GM21737 (cell line): Measurements from ENCODE around the gene EIF4E1B.

ENCODE experiments used
- ATAC-seq: cut with Tn5 transposase; IDR thresholded peaks from one replicate; pipeline ENCODE4 v1.9.1; 2021; ENCODE audit warnings: mild to moderate bottlenecking, moderate library complexity; ENCODE audit not compliant: unreplicated experiment

Gene EIF4E1B

DNA sequence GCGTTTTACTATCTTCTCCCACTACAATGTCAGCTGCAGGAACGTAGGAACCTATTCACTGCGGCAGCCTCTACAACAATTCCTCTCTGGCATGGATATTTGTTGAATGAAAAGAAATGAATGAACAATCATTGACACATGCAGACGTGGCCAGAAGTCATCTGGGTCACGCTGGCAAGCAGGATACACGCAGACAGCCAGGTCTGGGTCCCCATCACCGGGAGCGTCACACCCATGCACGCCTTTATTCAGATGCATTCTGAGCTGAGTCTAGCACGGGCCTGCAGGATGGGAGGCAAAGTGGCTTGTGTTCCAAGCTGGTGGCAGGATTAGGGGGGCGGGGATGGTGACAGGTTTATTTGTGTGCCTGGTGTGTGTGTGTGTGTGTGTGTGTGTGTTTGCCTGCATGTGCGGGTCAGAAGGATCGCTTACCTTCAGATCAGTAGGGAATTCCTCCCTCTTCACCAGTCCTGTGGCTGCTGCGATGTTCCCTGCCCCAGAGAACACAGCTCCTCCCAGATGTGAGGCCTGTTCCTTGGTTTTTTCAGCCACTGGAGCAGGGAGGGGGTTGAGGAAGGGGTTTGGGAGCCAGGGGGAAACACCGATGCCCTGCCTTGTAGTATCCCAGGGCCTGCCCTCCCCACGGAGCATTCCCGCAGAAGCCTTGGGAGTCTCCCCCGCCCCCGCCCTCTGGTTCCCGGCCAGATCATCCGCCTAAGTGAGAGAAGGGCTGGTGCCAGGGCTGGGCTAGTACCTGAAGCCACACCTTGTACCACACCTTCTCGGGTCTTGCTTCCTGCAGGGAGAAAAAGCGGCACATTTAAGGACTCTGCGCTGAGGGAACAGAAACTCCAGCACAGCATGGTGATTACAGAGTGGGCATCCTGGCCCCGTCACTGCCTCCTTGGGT lies 4.3 kb upstream of the EIF4E1B start:
- no peak for ATAC-seq

DNA sequence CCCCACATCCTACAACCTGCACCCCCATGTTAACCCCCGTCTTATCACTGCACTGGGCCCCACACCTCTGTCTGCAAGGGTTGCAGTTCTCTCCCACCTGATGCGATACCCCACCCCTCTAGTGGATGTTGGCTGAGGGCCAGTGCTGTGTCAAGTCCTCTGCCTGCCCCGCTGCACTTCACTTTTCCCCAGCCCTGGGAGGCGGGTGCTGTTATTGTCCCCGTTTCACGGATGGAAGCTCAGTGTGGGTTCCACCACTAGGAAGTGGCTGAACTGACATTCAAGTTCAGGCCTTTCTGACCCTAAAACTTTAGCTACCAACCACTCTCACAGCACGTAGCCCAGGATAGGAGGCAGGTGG lies 3.6 kb upstream of the EIF4E1B start:
- no peak for ATAC-seq

DNA sequence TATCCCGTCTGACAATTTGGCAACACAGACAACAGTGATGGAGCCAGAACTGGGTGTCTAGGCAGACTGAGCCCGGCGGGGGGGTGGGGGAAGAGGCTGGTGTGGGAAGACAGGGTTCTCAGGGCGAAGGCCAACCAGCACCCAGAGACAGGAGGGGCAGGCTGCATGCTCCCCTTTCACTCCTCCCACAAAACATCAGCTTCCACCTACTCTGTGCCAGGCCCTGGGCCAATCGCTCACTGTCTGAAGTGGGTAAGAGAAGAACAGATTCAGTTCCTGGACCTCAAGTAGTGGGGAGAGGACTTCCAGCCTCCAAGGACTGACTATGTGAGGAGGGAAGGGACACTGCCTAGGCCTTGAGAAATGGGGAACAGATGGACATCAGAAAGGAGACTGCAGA lies 2.9 kb upstream of the EIF4E1B start:
- ATAC-seq, result no peak

DNA sequence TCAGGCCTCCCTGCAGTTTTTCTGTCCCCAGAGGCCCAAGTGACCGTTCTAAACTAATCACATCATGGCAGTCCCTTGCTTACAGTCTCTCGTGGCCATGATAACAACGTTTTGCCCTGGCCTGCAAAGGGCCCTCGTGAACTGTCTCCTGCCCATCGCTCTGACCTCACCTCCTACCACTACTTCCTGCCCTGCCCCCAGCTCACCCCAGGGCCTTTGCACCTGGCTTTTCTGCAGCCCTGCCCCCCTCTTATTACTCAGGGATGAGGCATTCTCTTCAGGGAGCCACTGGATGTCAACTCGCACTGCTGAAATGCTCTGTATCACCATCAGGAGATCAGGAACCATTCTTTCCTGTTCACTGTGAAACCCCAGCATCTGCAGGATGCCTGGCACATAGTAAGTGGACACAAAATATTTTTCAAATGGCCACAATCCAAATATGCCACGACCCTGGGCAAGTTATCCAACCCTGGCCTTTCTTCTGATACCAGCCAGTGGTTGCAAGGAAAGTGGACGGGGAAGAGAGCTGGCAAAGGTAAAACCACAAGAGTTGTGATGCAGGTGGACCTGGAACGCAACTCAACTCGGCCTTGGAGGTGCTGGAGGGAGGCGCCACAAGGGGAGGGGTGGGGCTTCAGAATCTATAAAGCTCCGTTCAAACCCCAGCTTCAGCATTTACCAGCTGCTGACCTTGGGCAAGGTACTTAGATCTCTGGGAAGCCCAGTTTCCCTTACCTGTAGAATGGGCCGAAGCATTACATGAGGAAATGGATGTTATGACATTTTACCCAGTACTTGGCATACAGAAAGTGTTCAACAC lies 1.9 kb upstream of the EIF4E1B start:
- no peak for ATAC-seq

DNA sequence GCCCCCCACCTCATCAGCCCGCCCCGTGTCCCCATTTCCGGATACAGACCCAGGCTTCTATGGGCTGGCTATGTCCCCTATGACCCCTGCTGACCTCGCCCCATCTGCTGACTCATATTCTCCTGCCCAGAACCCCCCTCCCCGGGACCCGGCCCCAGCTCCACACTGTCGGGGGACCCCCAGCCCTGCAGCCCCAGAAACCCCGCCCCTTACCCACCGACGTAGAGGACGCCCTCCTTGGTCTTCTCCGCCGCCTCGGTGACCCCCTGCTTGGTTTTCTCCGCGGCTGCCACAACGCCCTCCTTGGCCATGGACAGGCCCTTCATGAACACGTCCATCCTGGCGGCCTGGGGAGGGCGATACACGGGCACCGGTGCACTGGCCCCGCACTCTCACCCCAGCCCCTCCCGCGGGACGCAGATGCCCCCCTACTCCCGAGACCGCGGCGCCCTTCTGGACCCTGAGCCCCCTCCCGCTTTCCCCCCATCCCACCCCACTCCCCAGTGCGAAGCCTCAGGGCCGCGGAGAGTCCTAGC lies 1.1 kb upstream of the EIF4E1B start:
- no peak for ATAC-seq

DNA sequence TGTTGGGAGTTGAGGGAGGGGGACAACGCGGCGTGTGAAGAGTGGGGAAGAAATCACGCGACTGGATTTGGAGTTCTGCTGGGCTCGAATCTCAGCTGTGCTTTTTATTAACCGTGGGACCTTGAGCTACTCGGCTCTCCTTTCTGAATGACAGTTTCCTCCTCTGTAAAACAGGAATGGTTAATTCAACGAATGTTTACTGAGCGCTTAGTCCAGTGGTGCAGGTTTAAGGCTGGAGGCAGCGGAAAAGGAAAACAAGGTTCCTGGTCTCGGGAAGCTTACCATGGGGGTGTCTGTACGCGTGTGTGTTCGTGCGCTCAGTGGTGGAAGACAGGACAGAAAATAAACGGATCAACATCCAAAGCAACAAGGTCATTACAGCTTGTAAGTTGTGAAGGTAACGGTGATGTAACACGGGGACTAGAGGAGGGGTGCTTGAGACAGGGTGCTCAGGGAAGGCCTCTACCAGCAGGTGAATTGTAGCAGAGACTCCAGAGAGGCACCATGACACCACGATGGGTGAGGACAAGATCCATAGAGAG lies 277 bp downstream of the EIF4E1B start:
- ATAC-seq, result no peak

DNA sequence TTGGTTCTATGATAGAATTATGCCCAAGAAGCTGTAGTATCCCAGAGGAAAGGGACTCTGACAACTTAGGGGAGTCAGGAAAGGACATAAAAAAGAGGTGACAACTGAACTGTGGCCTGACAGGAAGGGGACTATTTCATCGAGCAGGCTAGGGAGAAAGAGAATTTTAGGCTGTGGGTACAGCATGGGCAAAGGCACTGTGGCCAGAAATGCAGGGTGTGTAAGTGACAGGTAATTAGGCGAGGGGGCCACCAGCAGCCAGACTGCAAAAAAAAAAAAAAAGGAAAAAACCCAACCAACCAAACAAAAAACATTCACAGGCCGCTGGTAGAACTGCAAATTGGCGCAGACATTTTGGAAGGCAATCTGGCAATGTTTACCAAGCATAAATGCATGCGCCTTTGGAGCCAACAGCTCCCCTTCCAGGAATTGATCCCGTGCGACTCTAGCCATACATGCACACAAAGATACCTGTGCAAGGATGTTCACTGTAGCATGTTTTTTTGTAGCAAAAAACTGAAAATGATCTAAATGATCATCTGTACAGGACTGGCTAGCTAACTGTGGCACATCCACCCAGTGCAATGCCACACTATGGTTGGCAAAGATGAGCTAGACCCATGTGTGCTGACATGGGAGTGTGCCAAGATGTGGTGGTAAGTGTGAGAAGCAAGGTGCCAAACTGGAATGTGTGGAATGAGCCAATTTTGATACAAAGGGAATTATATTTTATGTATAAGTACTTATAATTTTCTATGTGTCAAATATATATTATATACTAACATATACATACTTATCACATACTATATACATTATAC lies 1.1 kb downstream of the EIF4E1B start:
- ATAC-seq, result no peak

DNA sequence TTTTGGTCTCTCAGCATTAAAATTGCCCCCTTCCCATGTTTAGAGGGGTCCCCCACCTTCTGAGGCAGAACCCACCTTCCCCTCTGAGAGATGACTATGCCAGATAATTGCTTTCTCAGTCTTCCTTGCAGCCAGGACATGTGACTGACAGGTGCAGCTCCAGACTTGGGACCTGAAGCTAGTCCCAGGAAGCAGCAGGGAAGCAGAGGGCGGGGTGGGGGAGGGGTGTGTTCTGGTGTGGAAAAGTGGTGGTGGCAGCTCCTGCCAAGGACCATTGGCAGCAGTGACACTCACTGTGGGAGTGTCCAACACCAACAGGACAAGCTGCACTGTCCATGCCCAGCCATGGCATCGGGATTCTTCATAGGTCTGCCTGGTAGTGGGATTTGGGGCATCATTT lies 2.3 kb downstream of the EIF4E1B start:
- no peak for ATAC-seq

DNA sequence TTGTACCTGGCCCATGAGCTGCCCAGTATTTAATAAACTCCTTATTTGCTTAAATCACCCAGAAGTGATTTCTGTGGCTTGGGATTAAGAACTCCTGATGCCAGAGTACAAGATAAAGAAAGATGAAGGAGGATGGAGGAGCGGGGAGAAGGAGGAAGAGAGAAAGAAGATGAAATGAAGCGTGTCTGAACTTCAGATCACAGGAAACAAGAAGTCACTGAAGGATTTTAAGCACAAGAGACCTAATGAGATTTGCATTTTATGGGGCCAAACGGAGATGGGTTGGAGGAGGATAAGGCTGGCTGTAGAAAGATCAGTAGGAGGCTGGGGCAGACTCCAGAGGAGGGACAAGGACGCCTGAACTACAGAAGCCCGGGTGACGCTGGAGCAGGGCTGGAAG lies 3.1 kb downstream of the EIF4E1B start:
- ATAC-seq, result no peak

DNA sequence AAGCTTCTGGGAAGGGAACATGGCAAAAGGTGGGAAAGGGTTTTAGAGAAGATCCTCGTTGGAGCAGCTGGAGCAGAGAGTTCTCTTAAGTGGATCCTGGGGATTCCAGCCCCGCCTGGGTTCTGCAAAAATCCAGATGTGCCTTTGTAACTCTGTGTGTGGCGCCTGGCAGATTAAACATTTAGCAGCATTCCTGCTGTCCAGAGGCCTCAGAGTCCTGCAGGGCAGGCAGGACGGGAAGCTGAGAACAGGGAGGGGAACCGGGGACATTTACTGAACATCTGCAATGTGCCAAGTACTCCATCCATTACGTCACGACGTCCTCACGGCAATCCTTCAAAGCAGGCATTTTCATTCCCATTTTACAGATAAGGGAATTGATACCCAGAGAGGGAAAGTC lies 6.0 kb downstream of the EIF4E1B start:
- ATAC-seq, result no peak

DNA sequence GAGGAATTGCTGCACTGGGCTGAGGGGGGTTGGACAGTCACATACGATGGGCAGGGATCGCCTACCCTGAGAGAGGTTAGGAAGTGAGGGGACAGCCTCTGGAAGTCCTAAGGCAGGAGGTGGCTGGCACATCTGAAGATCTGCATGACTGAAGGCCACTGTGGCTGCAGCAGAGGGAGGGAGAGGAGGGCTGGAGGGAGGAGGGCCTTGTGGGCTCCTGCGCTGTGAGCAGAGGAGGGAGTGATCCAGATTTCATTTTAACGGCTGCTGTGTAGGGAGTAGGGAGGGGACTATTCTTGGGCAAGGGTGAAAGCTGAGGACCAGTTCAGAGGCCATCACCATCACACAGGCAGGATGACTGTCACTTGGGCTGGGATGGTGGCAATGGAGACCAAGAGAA lies 7.1 kb downstream of the EIF4E1B start:
- no peak for ATAC-seq

DNA sequence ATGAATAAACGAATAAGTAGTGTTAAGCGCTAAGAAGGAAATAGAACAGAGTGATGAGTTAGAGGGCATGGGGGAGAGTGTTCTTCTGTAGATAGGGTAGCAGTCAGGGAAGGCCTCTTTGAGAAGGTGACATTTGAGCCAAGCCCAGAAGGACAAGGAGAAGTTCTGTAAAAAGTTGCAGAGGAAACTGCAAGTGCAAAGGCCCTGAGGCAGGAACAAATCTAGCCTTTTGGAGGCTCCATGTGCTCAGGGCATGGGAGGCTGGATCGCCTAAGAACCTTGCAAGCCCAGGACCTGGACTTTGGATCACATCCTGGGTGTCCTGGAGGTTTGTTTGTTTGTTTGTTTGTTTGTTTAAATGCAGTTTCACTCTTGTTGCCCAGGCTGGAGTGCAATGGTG lies 8.0 kb downstream of the EIF4E1B start:
- no peak for ATAC-seq

DNA sequence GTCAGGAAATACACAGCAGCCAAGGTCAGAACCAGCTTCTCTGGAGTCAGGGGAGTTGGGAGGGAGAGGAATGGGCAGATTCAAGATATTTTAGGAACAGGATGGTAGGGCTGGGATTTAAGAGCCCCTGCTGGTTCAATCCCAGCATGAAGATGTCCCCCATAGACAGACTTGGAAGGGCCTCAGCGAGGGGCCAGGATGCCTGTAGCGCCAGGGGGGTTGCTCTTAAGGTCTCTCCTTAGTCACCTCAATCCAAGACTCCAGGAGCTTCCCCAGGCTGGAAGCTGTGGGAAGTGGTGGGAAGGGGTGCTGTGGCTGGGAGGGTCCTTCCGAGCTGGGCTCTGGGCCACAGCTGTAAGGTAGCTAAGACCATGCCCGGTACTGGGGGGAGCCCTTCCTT lies 8.7 kb downstream of the EIF4E1B start:
- no peak for ATAC-seq

DNA sequence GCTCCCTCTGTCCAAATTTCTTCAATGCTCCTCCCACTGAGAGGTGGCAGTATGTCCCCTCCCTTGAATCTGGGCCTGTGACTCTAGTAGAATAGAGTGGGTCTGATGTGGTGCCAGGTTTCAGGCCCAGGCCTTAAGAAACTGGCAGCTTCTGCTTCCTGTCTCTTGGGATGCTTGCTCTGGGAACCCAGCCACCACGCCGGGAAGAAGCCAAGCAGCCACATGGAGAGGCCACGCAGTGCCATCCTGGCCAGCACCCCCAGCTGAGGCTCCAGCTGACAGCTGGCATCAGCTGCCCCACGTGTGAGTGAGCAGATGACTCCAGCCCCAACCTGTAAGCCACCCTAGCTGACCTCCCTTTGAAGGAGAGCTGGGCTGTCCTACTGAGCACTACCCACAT lies 9.5 kb downstream of the EIF4E1B start:
- no peak for ATAC-seq

DNA sequence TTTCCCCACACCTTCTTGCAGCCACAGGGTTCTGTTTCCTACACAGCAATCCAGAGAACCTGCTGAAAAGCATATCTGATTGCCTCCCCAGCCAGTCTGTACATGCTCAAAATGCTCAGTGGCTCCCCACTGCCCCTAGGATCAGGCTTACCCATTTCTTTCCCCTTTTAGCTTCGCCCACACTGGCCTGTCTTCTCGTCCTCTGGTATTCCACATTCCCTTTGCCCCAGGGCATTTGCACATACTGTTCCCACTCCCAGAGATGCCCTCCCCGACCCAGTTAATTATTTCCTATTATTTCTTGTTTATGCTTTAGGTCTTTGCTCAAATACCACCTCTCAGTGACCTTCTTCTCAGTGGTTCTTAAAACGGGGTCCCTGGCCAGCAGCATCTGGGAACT lies 10.1 kb downstream of the EIF4E1B start:
- ATAC-seq, result no peak

DNA sequence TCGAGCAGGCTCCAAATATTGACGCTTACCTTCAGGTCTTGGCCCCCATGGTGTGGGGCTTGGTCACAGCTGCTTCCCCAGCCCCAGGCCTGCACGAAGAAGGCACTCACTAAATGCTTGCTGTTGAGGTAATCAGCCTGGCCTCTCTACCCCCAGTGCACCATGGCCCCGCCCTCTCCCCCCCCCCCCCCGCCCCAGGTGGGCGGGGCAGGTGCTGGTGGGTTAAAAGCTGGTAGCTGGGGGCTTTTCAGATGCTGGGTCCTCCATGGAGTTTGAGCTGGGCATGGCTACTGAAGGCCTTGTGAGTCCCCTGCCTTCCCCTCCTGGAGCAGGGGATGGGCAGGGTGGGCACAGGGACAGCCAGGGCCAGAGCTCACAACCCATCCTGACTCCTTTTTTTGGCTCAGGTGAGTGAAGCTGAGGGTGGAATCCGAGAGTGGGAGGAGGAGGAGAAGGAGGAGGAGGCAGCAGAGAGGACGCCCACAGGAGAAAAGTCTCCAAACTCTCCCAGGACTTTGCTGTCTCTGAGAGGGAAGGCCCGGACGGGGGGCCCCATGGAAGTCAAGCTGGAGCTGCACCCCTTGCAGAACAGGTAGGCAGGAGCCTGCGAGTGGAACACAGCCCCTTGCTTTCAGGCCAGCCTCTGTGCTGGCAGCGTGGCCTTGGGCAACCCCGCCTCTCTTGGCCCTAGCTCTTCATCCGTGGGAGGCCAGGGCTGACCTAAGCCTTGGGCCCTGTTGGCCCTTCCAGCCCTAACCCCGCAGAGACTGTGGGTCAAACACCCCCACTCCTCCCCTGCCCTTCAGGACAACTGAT lies 12.4 kb downstream of the EIF4E1B start:
- no peak for ATAC-seq

DNA sequence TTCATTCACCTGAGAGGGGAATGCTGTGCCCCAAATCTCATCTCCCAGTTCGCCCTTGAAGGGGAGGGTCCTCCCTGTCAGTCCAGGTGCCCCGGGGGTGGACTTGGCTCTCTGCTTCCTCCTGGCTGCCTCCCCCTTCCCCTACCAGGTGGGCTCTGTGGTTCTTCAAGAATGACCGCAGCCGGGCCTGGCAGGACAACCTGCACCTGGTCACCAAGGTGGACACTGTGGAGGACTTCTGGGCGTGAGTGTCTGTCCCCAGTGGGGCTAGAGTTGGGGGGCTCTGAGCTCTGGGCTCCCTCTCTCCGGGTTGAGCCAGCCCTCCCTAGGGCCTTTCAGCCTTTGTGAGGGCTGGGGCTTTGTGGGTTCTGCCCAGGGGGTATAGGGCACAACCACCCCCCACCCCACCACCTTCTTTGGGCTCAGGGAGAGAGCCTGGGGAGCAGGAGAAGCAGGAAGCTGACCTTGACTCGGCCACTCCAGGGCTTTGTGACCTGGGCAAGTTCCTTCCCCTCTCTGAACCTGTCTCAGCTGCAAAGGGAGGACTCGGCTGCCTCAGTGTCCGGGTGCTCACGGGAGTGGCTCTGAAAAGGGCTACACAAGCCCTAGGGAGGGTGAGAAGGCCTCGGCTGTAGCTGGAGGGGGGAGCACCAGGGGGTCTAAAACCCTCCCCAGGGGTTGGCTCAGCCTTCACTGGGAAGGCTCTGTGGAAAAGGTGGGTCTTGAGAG lies 13.2 kb downstream of the EIF4E1B start:
- no peak for ATAC-seq

DNA sequence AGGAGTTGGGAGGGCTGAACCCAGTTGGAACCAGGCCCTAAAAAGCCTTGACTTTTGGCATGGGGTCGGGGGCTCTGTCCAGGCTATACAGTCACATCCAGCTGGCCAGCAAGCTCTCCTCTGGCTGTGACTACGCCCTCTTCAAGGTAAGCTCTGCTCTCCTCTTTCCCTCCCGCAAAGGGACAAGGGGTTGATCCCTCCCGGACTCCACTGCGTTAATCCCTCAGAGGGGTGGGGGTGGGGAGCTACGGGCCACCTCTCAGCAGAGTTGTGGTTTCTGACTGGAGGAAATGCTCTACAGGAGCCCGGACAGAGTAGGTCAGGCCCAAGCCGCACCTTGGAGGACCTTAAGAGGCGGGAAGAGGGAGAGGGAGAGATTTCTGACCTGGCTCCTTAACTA lies 13.8 kb downstream of the EIF4E1B start:
- no peak for ATAC-seq
